CD4-positive, alpha-beta memory T cell (primary cell): Measurements from ENCODE around the gene ADAMTSL1. TPM values are rescaled to one million over a fixed set of nuclear protein-coding genes. Genes with fewer than 3 reads are reported as not detected.

Source experiments
- CTCF ChIA-PET: fragments of 350-600 bp; sonication (Branson Sonifier 250); formaldehyde crosslinking; loops from one replicate; lab custom pipeline; 2021; ENCODE audit warnings: inconsistent platforms; ENCODE audit not compliant: partially characterized antibody; lab: Charles Lee
- POLR2A ChIA-PET: fragments of 350-600 bp; sonication (Branson Sonifier 250); formaldehyde crosslinking; loops from one replicate; lab custom pipeline; 2021; ENCODE audit not compliant: partially characterized antibody; lab: Charles Lee
- DNase-seq, 5 donors: peaks; one replicate each; pipeline versions ENCODE4 v3.0.0 to v3.0.0-alpha.2; 2020 to 2022; ENCODE audit warnings: mixed read lengths in 1 of 5
- H3K27ac ChIP-seq: one replicate; pipeline ENCODE4 v1.7.0; 2013; ENCODE audit warnings: low read depth, low read length
- H3K27me3 ChIP-seq: 2 replicates; pipeline ENCODE4 v1.7.0; 2013; ENCODE audit warnings: mild to moderate bottlenecking, low read length, moderate library complexity; ENCODE audit not compliant: insufficient read depth
- H3K36me3 ChIP-seq: 2 replicates; pipeline ENCODE4 v1.7.0; 2013; ENCODE audit warnings: mild to moderate bottlenecking, low read length, moderate library complexity; ENCODE audit not compliant: insufficient read depth
- H3K4me1 ChIP-seq: 2 replicates; pipeline ENCODE4 v1.7.0; 2013; ENCODE audit warnings: mild to moderate bottlenecking, low read length, moderate library complexity; ENCODE audit not compliant: insufficient read depth
- H3K4me3 ChIP-seq, 2 donors: one replicate each; pipeline ENCODE4 v1.7.0; 2013; ENCODE audit warnings: low read length in 2 of 2, mild to moderate bottlenecking in 1 of 2
- H3K9me3 ChIP-seq, 2 donors: one replicate each; pipeline ENCODE4 v1.7.0; 2013; ENCODE audit warnings: low read length in 2 of 2, control low read depth in 1 of 2; ENCODE audit not compliant: control insufficient read depth in 1 of 2
- H3K27ac Mint-ChIP-seq, 7 donors: one replicate each; pipeline ENCODE4 v1.8.0; 2020 to 2021; ENCODE audit warnings: mixed read lengths in 7 of 7, mild to moderate bottlenecking in 6 of 7, inconsistent platforms in 3 of 7, moderate library complexity in 3 of 7
- H3K27me3 Mint-ChIP-seq, 2 donors: one replicate each; pipeline ENCODE4 v1.8.0; 2020 to 2021; ENCODE audit warnings: mixed read lengths in 2 of 2
- H3K36me3 Mint-ChIP-seq, 2 donors: one replicate each; pipeline ENCODE4 v1.8.0; 2020 to 2021; ENCODE audit warnings: mixed read lengths in 2 of 2, inconsistent platforms in 1 of 2, mild to moderate bottlenecking in 1 of 2
- H3K4me1 Mint-ChIP-seq, 4 donors: one replicate each; pipeline ENCODE4 v1.8.0; 2020 to 2021; ENCODE audit warnings: mixed read lengths in 4 of 4, mild to moderate bottlenecking in 1 of 4
- H3K4me3 Mint-ChIP-seq, 8 donors: one replicate each; pipeline ENCODE4 v1.8.0; 2020 to 2021; ENCODE audit warnings: mixed read lengths in 8 of 8, mild to moderate bottlenecking in 7 of 8, moderate library complexity in 6 of 8, inconsistent platforms in 3 of 8
- H3K9me3 Mint-ChIP-seq, 8 donors: one replicate each; pipeline ENCODE4 v1.8.0; 2020 to 2021; ENCODE audit warnings: mixed read lengths in 8 of 8, mild to moderate bottlenecking in 5 of 8, inconsistent platforms in 3 of 8, moderate library complexity in 1 of 8
- intact Hi-C: fragments of 100-400 bp; cut with micrococcal nuclease; formaldehyde crosslinking; loops from one replicate; pipeline ENCODE4 v1.15.1; 2023
- polyA plus RNA-seq, 2 donors: library from polyadenylated mRNA; unstranded; fragments of 300-500 nt; fragmentation: Illumina TruSeq; gene quantifications; one replicate each; pipeline ENCODE4 v1.2.3, GENCODE V29; 2021
- total RNA-seq, 2 experiments: library from RNA; stranded (reverse); gene quantifications; one replicate each; pipeline ENCODE4 v1.2.3, GENCODE V29; 2021

ADAMTSL1 gene
- total and polyA plus RNA-seq, 4 experiments from 2014 or later, result not detected

- Histone ChIP-seq H3K27me3 (no peaks in the 10 kb centered on the region), H3K36me3 (no peaks in the 10 kb centered on the region), H3K9me3 (no peaks in the 10 kb centered on the region), H3K4me3 (no peak overlapping the region), H3K4me1 (no peaks in the 10 kb centered on the region), H3K27ac (no peak overlapping the region)
- Mint-ChIP-seq H3K4me1 (no peaks in the 10 kb centered on the region), H3K27ac (no peak overlapping the region), H3K9me3 (peaks cover 0 to 11% (median under 1%) of the 10 kb centered on the region in 8 donors), H3K4me3 (no peak overlapping the region), H3K36me3 (no peaks in the 10 kb centered on the region), H3K27me3 (peaks cover 6 to 11% of the 10 kb centered on the region in 2 donors)
- ChIA-PET CTCF (no interaction called here), POLR2A (no interaction called here)
- intact Hi-C loops, result no loop called here
- no peak for DNase-seq
Observed at GRCh38 chr9:18798508-18799290, 324.7 kb downstream of the ADAMTSL1 start.

GRCh38 chr9:18799428-18799827, 325.5 kb downstream of the ADAMTSL1 start:
- no peak overlapping the region for H3K27ac Mint-ChIP-seq
- H3K36me3 ChIP-seq, result no peaks in the 10 kb centered on the region
- no peaks in the 10 kb centered on the region for H3K4me1 ChIP-seq
- CTCF ChIA-PET, result no interaction called here
- POLR2A ChIA-PET, result no interaction called here
- H3K27ac ChIP-seq, result no peak overlapping the region
- peaks cover 0 to 11% (median under 1%) of the 10 kb centered on the region in 8 donors for H3K9me3 Mint-ChIP-seq
- peaks cover 6 to 11% of the 10 kb centered on the region in 2 donors for H3K27me3 Mint-ChIP-seq
- no peak overlapping the region for H3K4me3 ChIP-seq
- no peak overlapping the region for H3K4me3 Mint-ChIP-seq
- no peak for DNase-seq
- no peaks in the 10 kb centered on the region for H3K36me3 Mint-ChIP-seq
- no peaks in the 10 kb centered on the region for H3K27me3 ChIP-seq
- no peaks in the 10 kb centered on the region for H3K4me1 Mint-ChIP-seq
- no peaks in the 10 kb centered on the region for H3K9me3 ChIP-seq
- intact Hi-C loops, result no loop called here

DNA sequence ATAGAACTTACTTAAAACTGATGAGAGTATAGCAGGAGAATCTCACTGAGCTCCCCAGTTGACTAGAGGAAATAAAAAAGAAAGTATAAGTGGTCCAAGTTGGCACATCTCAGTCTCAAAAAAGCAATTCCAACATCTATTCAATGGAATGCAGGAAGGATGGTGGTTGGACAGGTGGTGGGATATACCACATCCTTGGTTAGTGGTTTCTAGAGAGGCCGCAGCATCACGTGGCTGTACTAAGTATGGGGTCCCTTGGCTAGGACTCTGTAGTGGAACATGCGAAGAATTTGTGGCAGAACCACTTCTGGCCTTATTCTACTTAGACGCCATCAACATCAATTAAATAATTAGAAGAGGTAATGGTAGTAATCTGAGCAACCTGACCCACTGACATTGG, 326.6 kb downstream of the ADAMTSL1 start:
- no peak overlapping the region for H3K27ac ChIP-seq
- no peaks in the 10 kb centered on the region for H3K9me3 ChIP-seq
- POLR2A ChIA-PET, result no interaction called here
- intact Hi-C loops, result no loop called here
- H3K4me3 Mint-ChIP-seq, result no peak overlapping the region
- H3K27me3 ChIP-seq, result no peaks in the 10 kb centered on the region
- H3K4me1 Mint-ChIP-seq, result no peaks in the 10 kb centered on the region
- peaks cover 0 to 11% (median under 1%) of the 10 kb centered on the region in 8 donors for H3K9me3 Mint-ChIP-seq
- CTCF ChIA-PET, result no interaction called here
- no peaks in the 10 kb centered on the region for H3K36me3 ChIP-seq
- DNase-seq, result no peak
- peaks cover 6 to 11% of the 10 kb centered on the region in 2 donors for H3K27me3 Mint-ChIP-seq
- no peak overlapping the region for H3K4me3 ChIP-seq
- H3K4me1 ChIP-seq, result no peaks in the 10 kb centered on the region
- no peak overlapping the region for H3K27ac Mint-ChIP-seq
- H3K36me3 Mint-ChIP-seq, result no peaks in the 10 kb centered on the region

DNA sequence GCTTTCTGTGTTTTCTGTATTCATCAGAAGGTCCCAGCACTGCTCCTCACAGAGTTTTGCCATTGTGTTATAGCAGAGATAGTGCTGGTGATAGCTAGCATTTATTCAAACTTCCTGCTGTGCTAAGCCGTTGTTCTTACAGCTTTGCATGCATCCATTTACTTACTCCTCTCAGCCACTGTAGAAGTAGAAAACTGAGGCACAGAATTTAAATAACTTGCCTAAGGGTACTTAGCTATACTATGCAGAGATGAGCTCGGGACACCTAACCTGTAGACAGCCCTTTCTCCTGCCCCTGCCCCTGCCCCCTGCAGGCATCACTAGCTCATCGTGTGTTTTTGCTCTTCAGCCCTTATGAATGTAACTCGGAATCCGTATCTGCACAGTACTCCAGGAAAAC, 331.4 kb downstream of the ADAMTSL1 start:
- Histone ChIP-seq H3K4me3 (no peak overlapping the region), H3K27ac (no peak overlapping the region), H3K27me3 (no peaks in the 10 kb centered on the region), H3K4me1 (no peaks in the 10 kb centered on the region), H3K9me3 (no peaks in the 10 kb centered on the region), H3K36me3 (no peaks in the 10 kb centered on the region)
- H3K36me3 Mint-ChIP-seq, result no peaks in the 10 kb centered on the region
- CTCF ChIA-PET, result no interaction called here
- POLR2A ChIA-PET, result no interaction called here
- H3K27me3 Mint-ChIP-seq, result peaks cover 3 to 6% of the 10 kb centered on the region in 2 donors
- no peak for DNase-seq
- peaks cover 0 to 11% (median under 1%) of the 10 kb centered on the region in 8 donors for H3K9me3 Mint-ChIP-seq
- intact Hi-C loops, result no loop called here
- H3K4me1 Mint-ChIP-seq, result no peaks in the 10 kb centered on the region
- H3K4me3 Mint-ChIP-seq, result no peak overlapping the region
- H3K27ac Mint-ChIP-seq, result no peak overlapping the region

GRCh38 chr9:18806232-18807080, 332.5 kb downstream of the ADAMTSL1 start:
- Histone ChIP-seq H3K27ac (no peak overlapping the region), H3K36me3 (no peaks in the 10 kb centered on the region), H3K4me1 (no peaks in the 10 kb centered on the region), H3K4me3 (no peak overlapping the region), H3K27me3 (no peaks in the 10 kb centered on the region), H3K9me3 (no peaks in the 10 kb centered on the region)
- Mint-ChIP-seq H3K9me3 (peaks cover 0 to 10% (median under 1%) of the 10 kb centered on the region in 8 donors), H3K27me3 (peaks cover under 1 to 6% of the 10 kb centered on the region in 2 donors), H3K27ac (no peak overlapping the region), H3K4me3 (no peak overlapping the region), H3K36me3 (no peaks in the 10 kb centered on the region), H3K4me1 (no peaks in the 10 kb centered on the region)
- ChIA-PET CTCF (no interaction called here), POLR2A (no interaction called here)
- DNase-seq, result no peak
- intact Hi-C loops, result no loop called here

GRCh38 chr9:18810581-18810980, 336.6 kb downstream of the ADAMTSL1 start:
- ChIA-PET POLR2A (no interaction called here), CTCF (no interaction called here)
- Mint-ChIP-seq H3K4me1 (no peaks in the 10 kb centered on the region), H3K36me3 (no peaks in the 10 kb centered on the region), H3K9me3 (no peaks in the 10 kb centered on the region), H3K27ac (no peak overlapping the region), H3K4me3 (no peak overlapping the region), H3K27me3 (peaks cover 0 to 3% of the 10 kb centered on the region in 2 donors)
- no peaks in the 10 kb centered on the region for H3K27me3 ChIP-seq
- no peak for DNase-seq
- no peaks in the 10 kb centered on the region for H3K9me3 ChIP-seq
- H3K4me1 ChIP-seq, result no peaks in the 10 kb centered on the region
- H3K27ac ChIP-seq, result no peak overlapping the region
- no peaks in the 10 kb centered on the region for H3K36me3 ChIP-seq
- intact Hi-C loops, result no loop called here
- H3K4me3 ChIP-seq, result no peak overlapping the region

DNA sequence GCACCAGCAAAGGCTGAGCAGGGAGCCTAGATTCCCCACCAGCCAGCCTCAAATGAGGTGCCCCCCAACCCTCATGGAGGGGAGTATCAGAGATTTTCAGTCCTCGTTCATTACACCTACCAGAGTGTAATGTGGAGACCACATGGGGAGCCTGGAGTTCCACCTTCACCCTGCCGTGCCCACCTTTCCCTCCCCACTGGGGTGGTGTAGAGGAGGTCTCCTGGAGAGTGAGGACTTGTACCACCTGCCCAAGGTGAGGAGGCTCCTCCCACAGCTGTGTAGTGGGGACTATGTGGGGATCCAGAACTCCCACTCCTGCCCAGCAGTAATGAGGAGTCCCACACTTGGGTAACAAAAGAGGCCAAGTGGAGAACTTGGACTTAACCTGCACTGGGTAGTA, 337.2 kb downstream of the ADAMTSL1 start:
- Mint-ChIP-seq H3K36me3 (no peaks in the 10 kb centered on the region), H3K4me1 (no peaks in the 10 kb centered on the region), H3K27me3 (peaks cover 1 to 2% of the 10 kb centered on the region in 2 donors), H3K4me3 (no peak overlapping the region), H3K27ac (no peak overlapping the region), H3K9me3 (no peaks in the 10 kb centered on the region)
- CTCF ChIA-PET, result no interaction called here
- DNase-seq, result no peak
- no peaks in the 10 kb centered on the region for H3K36me3 ChIP-seq
- H3K27ac ChIP-seq, result no peak overlapping the region
- no peaks in the 10 kb centered on the region for H3K4me1 ChIP-seq
- no peaks in the 10 kb centered on the region for H3K9me3 ChIP-seq
- H3K27me3 ChIP-seq, result no peaks in the 10 kb centered on the region
- intact Hi-C loops, result no loop called here
- POLR2A ChIA-PET, result no interaction called here
- no peak overlapping the region for H3K4me3 ChIP-seq
